ENCODE measurements around the gene ISG20. TPM values are rescaled to one million over a fixed set of nuclear protein-coding genes. Genes with fewer than 3 reads are reported as not detected.

The ISG20 gene
- total and polyA plus RNA-seq, 2 donors (not counting 3 experiments of a cell fraction or from before 2014, with no cell fraction given), result 6.4 to 7.5 TPM

DNA sequence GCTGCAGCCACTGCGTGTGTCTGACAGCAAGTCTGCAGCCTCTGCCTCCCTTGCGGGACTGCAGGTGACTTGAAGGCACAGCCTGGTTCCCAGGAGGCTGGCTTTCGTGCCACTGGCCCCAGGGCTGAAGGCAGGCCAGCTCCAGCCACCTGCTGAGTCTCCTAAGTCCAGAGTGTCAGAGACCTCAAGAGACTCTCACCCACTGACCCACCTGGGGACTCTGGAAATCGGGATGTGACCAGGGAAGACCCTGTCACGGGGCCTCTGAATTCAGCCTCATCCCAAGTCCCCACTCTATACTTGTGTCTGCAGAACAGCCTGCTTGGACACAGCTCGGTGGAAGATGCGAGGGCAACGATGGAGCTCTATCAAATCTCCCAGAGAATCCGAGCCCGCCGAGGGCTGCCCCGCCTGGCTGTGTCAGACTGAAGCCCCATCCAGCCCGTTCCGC lies 16.3 kb downstream of the ISG20 start:
- no TSS peak for BruUV-seq (replicated peaks)
- H3K4me3 ChIP-seq (replicated peaks in 1 of 3; ENCODE audit: insufficient read depth in 1 of 3, low read depth in 1 of 3, low read length in 3 of 3), result no peak overlapping the region
- POLR2A ChIA-PET, result no interaction called here
- dilution Hi-C loops (cut with MboI; ENCODE audit: extremely low pct_ligation_motif_present, low sequenced_read_pairs) (no loop called here), intact Hi-C loops (cut with micrococcal nuclease) (loop anchor here (5.0 kb wide), 1 partner anchor 47 kb away; no protein-coding TSS in a partner anchor)
- H3K4me1 ChIP-seq (ENCODE audit: control insufficient read depth, extremely low read depth, insufficient read depth, low read length), result peaks cover 17% of the 10 kb centered on the region
- CTCF ChIA-PET, result interaction anchor here (1.2 to 6.1 kb wide), 4 partner anchors 23 to 179 kb away, joined by 3 to 126 read pairs (median 26); no protein-coding TSS in a partner anchor
- H3K36me3 ChIP-seq (ENCODE audit: control insufficient read depth in 2 of 2, extremely low read depth in 1 of 2, insufficient read depth in 2 of 2, low read length in 2 of 2), result no peaks in the 10 kb centered on the region
- H3K9ac ChIP-seq (replicated peaks; ENCODE audit: extremely low read depth, insufficient read depth, low read length), result no peak overlapping the region
- no peak overlapping the region for H3K4me2 ChIP-seq (ENCODE audit: insufficient read depth, low read length)
- TF ChIP-seq POLR2AphosphoS5 (IDR thresholded peaks at IDR 0.05; ENCODE audit: insufficient read depth, low read depth, low read length), result no peak
- TF ChIP-seq EZH2 (IDR thresholded peaks at IDR 0.05; ENCODE audit: borderline replicate concordance, low read depth, low read length, severe bottlenecking), result no peak
- TF ChIP-seq POLR2A (IDR thresholded peaks at IDR 0.05; ENCODE audit: low read depth, low read length), result no peak
- H4K20me1 ChIP-seq (replicated peaks; ENCODE audit: control insufficient read depth, extremely low read depth, insufficient read depth, low read length), result no peaks in the 10 kb centered on the region
- no peak for DNase-seq (ENCODE audit: low read depth, low spot score)
- no peaks in the 10 kb centered on the region for H3K9me1 ChIP-seq (replicated peaks; ENCODE audit: control insufficient read depth, extremely low read depth, insufficient read depth, low read length)
- H2AFZ ChIP-seq (ENCODE audit: low read depth, low read length), result no peak overlapping the region
- H3K79me2 ChIP-seq (ENCODE audit: control insufficient read depth, insufficient read depth, low read length), result no peaks in the 10 kb centered on the region
- no peak overlapping the region for H3K27ac ChIP-seq (ENCODE audit: insufficient read depth, low read depth, low read length)
- no peaks in the 10 kb centered on the region for H3K27me3 ChIP-seq (ENCODE audit: control insufficient read depth in 2 of 2, insufficient read depth in 2 of 2, low read length in 2 of 2)
- no peaks in the 10 kb centered on the region for H3K9me3 ChIP-seq (replicated peaks; ENCODE audit: control insufficient read depth, insufficient read depth, low read length)
- FAIRE-seq, result no peak

DNA sequence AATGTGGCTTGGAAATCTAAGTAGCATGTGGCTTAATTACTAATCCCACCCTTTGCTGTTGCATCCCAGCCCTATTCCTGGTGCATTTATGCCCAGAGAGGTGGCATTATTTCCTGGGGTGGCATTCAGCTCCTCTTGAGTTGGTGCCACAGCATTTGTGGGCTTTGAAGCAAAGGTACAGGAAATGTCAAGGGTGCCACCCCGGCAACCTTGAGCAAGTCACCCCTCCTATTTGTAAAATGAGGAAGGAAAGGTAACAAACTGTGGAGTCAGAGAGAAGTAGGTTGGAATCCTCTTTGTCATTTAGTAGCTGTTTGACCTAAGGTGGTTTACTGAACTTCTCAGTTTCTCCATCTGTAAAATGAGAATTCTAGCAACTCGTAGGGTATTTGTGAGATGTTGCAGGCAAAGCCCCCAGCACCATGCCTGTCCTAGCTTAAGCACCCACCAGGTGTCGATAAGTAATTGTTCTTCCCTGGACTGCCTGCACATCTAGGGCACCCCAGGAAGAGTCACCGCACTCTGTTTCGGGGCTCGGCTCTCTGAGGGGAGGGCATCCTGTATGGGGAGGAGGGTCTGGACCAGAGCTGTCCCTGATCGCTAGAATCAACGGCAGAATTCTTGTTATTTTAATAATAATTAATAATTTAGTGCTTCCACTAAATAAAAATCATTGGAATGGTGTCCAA lies 17.1 kb downstream of the ISG20 start:
- Histone ChIP-seq H3K36me3 (ENCODE audit: control insufficient read depth in 2 of 2, extremely low read depth in 1 of 2, insufficient read depth in 2 of 2, low read length in 2 of 2) (no peaks in the 10 kb centered on the region), H3K4me3 (replicated peaks in 1 of 3; ENCODE audit: insufficient read depth in 1 of 3, low read depth in 1 of 3, low read length in 3 of 3) (no peak overlapping the region), H2AFZ (ENCODE audit: low read depth, low read length) (no peak overlapping the region), H3K4me2 (ENCODE audit: insufficient read depth, low read length) (no peak overlapping the region), H3K4me1 (ENCODE audit: control insufficient read depth, extremely low read depth, insufficient read depth, low read length) (peaks cover 15% of the 10 kb centered on the region), H3K9me1 (replicated peaks; ENCODE audit: control insufficient read depth, extremely low read depth, insufficient read depth, low read length) (no peaks in the 10 kb centered on the region), H3K79me2 (ENCODE audit: control insufficient read depth, insufficient read depth, low read length) (no peaks in the 10 kb centered on the region), H3K27me3 (ENCODE audit: control insufficient read depth in 2 of 2, insufficient read depth in 2 of 2, low read length in 2 of 2) (no peaks in the 10 kb centered on the region), H4K20me1 (replicated peaks; ENCODE audit: control insufficient read depth, extremely low read depth, insufficient read depth, low read length) (no peaks in the 10 kb centered on the region), H3K27ac (ENCODE audit: insufficient read depth, low read depth, low read length) (no peak overlapping the region), H3K9me3 (replicated peaks; ENCODE audit: control insufficient read depth, insufficient read depth, low read length) (no peaks in the 10 kb centered on the region), H3K9ac (replicated peaks; ENCODE audit: extremely low read depth, insufficient read depth, low read length) (no peak overlapping the region)
- BruUV-seq (replicated peaks), result no TSS peak
- ChIA-PET CTCF (interaction anchor here (0.6 to 6.1 kb wide), 9 partner anchors 17 to 551 kb away, joined by 3 to 126 read pairs (median 10); partner anchors contain the start of gene ISG20), POLR2A (no interaction called here)
- TF ChIP-seq, protein P1, sequence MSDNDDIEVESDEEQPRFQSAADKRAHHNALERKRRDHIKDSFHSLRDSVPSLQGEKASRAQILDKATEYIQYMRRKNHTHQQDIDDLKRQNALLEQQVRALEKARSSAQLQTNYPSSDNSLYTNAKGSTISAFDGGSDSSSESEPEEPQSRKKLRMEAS (IDR thresholded peaks at IDR 0.05; ENCODE audit: insufficient read depth, insufficient read length), result no peak
- TF ChIP-seq POLR2A (IDR thresholded peaks at IDR 0.05; ENCODE audit: low read depth, low read length), result no peak
- TF ChIP-seq FOS (IDR thresholded peaks at IDR 0.05; ENCODE audit: borderline replicate concordance, insufficient read depth, low read length), result no peak
- no peak for TF ChIP-seq POLR2AphosphoS5 (IDR thresholded peaks at IDR 0.05; ENCODE audit: insufficient read depth, low read depth, low read length)
- TF ChIP-seq GATA2 (IDR thresholded peaks at IDR 0.05; ENCODE audit: insufficient read depth, insufficient read length, low read depth, low read length), result no peak
- TF ChIP-seq, protein P2, sequence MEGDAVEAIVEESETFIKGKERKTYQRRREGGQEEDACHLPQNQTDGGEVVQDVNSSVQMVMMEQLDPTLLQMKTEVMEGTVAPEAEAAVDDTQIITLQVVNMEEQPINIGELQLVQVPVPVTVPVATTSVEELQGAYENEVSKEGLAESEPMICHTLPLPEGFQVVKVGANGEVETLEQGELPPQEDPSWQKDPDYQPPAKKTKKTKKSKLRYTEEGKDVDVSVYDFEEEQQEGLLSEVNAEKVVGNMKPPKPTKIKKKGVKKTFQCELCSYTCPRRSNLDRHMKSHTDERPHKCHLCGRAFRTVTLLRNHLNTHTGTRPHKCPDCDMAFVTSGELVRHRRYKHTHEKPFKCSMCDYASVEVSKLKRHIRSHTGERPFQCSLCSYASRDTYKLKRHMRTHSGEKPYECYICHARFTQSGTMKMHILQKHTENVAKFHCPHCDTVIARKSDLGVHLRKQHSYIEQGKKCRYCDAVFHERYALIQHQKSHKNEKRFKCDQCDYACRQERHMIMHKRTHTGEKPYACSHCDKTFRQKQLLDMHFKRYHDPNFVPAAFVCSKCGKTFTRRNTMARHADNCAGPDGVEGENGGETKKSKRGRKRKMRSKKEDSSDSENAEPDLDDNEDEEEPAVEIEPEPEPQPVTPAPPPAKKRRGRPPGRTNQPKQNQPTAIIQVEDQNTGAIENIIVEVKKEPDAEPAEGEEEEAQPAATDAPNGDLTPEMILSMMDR (IDR thresholded peaks at IDR 0.05; ENCODE audit: extremely low read depth in 1 of 2, insufficient read depth in 1 of 2, low read depth in 1 of 2, low read length in 2 of 2), result no peak
- no peak for TF ChIP-seq JUN (IDR thresholded peaks at IDR 0.05; ENCODE audit: borderline replicate concordance, insufficient read depth, insufficient read length, low read depth)
- TF ChIP-seq EZH2 (IDR thresholded peaks at IDR 0.05; ENCODE audit: borderline replicate concordance, low read depth, low read length, severe bottlenecking), result no peak
- no peak for TF ChIP-seq MYC (IDR thresholded peaks at IDR 0.05; ENCODE audit: low read depth, low read length)
- FAIRE-seq, result no peak
- intact Hi-C loops (cut with micrococcal nuclease), result loop anchor here (5.0 kb wide), 1 partner anchor 46 kb away; no protein-coding TSS in a partner anchor
- dilution Hi-C loops (cut with MboI; ENCODE audit: extremely low pct_ligation_motif_present, low sequenced_read_pairs), result no loop called here
- no peak for DNase-seq (ENCODE audit: low read depth, low spot score)

Measured in endothelial cell of umbilical vein (primary cell).